Astrocyte of the cerebellum (primary cell): Measurements from ENCODE around the gene MATCAP1.

Experiments used
- DNase-seq: peaks from one replicate; pipeline ENCODE4 v3.0.0-alpha.2; 2011; ENCODE audit warnings: low read depth
- H3K4me3 ChIP-seq: 2 replicates; pipeline ENCODE4 v1.5.1; 2011; ENCODE audit warnings: mild to moderate bottlenecking, low read depth, low read length, moderate library complexity
- CTCF ChIP-seq: IDR thresholded peaks from 2 replicates; pipeline ENCODE4 v1.5.1; 2012; ENCODE audit warnings: low read length, low read depth, moderate library complexity, mild to moderate bottlenecking; ENCODE audit errors: missing control alignments
- in situ Hi-C: cut with HindIII; loops from 2 replicates; pipeline ENCODE4 v1.10.0; 2017; ENCODE audit warnings: low sequenced_read_pairs

Gene MATCAP1

GRCh38 chr16:67146523-67147357 is 37.0 kb downstream of the MATCAP1 start:
- H3K4me3 ChIP-seq: no peak overlapping the region
- no peak for DNase-seq
- in situ Hi-C loops: no loop called here
- no peak for TF ChIP-seq CTCF

- in situ Hi-C loops: no loop called here
- H3K4me3 ChIP-seq: no peak overlapping the region
- DNase-seq: no peak
- no peak for TF ChIP-seq CTCF
Measured at GRCh38 chr16:67145746-67146145, 38.0 kb downstream of the MATCAP1 start.

- DNase-seq: no peak
- in situ Hi-C loops: loop anchor here (5.0 kb wide), 1 partner anchor 103 kb away; no protein-coding TSS in a partner anchor
- H3K4me3 ChIP-seq: no peak overlapping the region
- no peak for TF ChIP-seq CTCF
Measured at GRCh38 chr16:67144943-67145342, 38.8 kb downstream of the MATCAP1 start.

- no peak overlapping the region for H3K4me3 ChIP-seq
- no peak for DNase-seq
- in situ Hi-C loops: loop anchor here (5.0 kb wide), 1 partner anchor 100 kb away; no protein-coding TSS in a partner anchor
- TF ChIP-seq CTCF: no peak
Measured at GRCh38 chr16:67142342-67142741, 41.4 kb downstream of the MATCAP1 start.

- DNase-seq: no peak
- no peak overlapping the region for H3K4me3 ChIP-seq
- no peak for TF ChIP-seq CTCF
- in situ Hi-C loops: loop anchor here (5.0 kb wide), 1 partner anchor 99 kb away; no protein-coding TSS in a partner anchor
Measured at GRCh38 chr16:67141391-67141790, 42.4 kb downstream of the MATCAP1 start.

GRCh38 chr16:67137605-67138004 is 46.2 kb downstream of the MATCAP1 start:
- no peak for DNase-seq
- in situ Hi-C loops: no loop called here
- TF ChIP-seq CTCF: no peak
- H3K4me3 ChIP-seq: no peak overlapping the region
